Activated CD4-positive, alpha-beta T cell treated with anti-CD3 and anti-CD28 coated beads for 48 hours (primary cell): ENCODE results near the gene SPRR2D.
"Not testable (repeated sequence)": the region's sequence is repeated elsewhere in the genome, so short reads cannot be mapped to it uniquely, and the experiment has no call there.

ENCODE experiments used
- DNase-seq: peaks from one replicate; pipeline ENCODE4 v3.0.0-alpha.2; 2020

The SPRR2D gene

GRCh38 chr1:153040950-153041631 is at the start of gene SPRR2D:
SPRR2D (minus strand) TSS chr1:153041120; CDS start chr1:153040346, 774 bp downstream.
- DNase-seq: no peak

DNA sequence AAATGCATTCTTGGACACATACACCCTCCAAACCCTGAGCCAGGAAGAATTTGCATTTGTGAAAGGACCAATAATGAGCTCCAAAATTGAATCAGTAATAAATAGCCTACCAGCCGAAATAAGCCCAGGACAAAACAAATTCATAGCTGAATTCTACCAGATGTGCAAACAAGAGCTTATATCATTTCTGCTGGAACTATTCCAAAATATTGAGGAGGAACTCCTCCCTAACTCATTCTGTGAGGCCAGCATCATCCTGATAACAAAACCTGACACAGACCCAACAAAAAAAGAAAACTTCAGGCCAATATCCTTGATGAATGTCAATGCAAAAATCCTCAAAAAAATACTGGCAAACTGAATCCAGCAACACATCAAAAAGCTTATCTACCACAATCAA is 46.7 kb upstream of the SPRR2D start:
- no peak for DNase-seq

GRCh38 chr1:153081736-153082135 is 40.8 kb upstream of the SPRR2D start:
- no peak for DNase-seq

DNA sequence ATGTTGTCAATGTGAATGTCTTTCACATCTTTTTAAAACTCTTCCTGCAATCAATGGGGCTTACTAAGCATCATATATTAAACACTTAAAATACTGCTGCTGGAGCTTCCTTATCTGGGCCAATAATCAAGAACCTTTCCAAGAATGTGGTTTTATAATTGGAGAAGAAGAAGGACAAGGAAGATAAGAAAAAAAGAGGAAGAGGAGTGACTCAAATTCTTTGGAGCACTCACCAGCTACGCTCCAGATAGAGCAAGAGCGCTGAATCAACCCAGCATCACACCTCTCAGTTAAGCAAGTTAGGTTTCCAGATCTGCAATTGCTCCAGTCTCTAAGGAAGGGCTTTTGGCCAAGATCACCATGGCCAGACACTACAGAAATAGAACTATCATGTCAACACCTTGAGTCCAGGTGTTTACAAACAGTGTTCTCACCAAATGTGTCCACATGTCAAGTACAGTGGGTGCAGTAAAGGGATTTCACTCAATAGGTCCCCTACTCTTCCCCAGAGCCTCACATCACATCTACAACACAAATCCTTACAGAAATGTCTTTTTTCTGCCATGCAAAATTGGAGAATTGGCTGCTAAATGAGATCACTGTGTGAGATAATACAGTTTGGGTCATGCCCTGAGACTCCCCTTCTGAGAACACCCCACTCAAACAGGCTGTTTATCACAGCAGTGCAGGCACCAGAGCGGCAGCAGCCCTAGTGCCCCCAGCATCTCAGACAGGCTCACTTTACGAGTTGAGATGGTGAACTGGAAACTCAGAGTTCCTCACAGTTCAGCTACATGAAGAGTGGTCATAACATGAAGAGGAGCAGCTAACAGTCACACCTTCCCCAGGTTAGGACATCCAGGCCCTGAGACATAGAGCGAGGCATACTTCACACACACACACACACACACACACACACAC is 32.1 kb upstream of the SPRR2D start:
- no peak for DNase-seq

GRCh38 chr1:153071511-153071910 is 30.6 kb upstream of the SPRR2D start, which contains the start of gene SPRR2B:
SPRR2B (minus strand) TSS chr1:153071611; CDS start chr1:153070839, 772 bp downstream.
- no peak for DNase-seq

- no peak for DNase-seq
Observed at GRCh38 chr1:153070243-153070642, 29.3 kb upstream of the SPRR2D start.

DNA sequence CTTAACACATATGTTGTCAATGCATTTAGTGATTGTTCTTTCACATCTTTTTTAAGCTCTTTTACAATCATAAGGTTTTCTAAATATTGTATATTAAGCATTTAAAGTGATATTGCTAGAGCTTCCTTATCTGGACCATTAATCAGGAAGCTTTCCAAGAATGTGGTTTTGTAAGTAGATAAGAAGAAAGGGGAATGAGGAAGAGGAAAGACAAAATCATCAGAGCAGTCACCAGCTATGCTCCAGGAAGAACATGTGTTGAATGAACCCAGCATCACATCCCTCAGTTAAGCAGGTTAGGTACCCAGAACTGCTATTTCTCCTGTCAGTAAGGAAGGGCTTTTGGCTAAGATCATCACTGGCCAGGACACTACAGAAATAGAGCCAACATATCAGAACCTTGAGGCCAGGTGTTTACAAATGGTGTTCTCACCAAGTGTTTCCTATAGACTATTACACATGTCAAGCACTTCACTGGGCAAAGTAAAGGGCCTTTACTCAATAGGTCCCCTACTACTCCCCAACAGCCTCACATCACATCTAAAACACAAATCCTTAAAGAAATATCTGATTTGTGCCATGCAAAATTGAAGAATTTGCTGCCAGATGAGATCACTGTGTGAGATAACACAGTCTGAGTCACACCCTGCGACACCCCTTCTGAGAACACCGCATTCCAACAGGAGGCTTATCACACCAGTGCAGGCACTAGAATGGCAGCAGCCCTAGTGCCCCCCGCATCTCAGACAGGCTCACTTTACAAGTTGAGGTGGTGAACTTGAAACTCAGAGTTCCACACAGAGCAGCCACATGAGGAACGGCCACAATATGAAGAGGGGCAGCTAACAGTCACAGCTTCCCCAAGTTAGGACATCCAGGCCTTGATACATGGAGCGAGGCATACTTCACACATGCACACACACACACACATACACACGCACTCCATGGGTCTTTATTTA is 18.2 kb upstream of the SPRR2D start:
- DNase-seq: no peak

DNA sequence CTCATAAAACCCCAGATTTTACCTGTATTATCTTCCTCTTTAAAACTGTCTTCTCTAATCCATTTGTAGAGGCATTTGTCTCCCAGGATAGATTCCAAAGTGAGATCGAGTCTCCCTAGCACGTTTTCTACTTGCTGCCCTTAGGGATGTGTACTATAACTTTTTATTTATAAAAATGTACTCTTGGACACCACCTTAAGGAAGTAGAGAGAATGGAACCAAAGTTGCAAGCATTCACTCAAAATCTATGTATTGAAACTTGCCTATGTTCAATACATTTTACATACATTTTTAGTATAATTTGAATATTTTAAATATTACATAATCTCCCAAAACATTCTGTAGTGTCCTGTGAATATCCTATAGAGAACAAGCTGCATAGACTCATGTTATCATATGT is 17.2 kb upstream of the SPRR2D start:
- no peak for DNase-seq

DNA sequence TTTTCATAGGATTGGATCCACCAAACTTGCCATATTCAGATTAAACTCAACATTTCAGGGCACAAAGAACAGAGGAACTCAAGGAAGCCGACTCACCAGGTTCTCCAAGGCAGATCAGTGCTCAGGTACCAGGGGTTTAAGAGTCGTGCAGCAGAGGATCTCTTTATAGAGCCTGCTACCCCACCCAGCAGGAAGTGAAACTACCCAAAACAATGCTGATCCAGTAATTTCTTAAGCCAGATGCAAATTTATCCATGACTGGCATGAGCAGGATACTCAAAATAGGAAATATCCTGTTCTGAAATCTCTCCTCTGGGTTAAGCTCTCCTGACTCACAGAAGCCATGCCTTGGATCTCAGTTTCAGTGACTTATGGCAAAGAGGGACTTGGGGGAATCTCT is 16.5 kb upstream of the SPRR2D start, which contains the start of gene SPRR2A:
Gene SPRR2A (minus strand): TSS at position 138 of the 400 bp plus-strand sequence. CDS start 777 bp downstream, outside the sequence.
- no peak for DNase-seq

DNA sequence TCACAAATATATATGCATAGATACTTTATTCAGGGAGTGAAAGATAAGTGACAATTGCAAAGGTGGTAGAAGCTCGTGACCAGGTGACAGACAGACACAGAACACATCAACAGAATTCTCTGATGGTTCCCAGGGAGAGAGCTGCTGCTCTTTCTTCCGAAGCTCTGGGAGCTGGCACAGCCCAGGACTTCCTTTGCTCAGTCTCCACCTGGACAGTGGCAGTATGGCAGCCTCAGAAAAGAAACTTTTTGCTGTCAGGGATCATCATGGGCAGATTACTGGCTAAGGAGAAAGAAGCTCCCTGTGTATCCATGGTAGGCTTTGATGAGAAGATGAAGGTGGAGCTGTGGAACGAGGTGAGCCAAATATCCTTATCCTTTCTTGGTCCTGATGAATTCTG is 15.2 kb upstream of the SPRR2D start:
- DNase-seq: not testable (repeated sequence)

- no peak for DNase-seq
Observed at GRCh38 chr1:153049211-153049610, 8.3 kb upstream of the SPRR2D start.

- DNase-seq: no peak
Observed at GRCh38 chr1:153035211-153035610, 5.7 kb downstream of the SPRR2D start.

- DNase-seq: no peak
Observed at GRCh38 chr1:153032677-153033308, 8.1 kb downstream of the SPRR2D start.

DNA sequence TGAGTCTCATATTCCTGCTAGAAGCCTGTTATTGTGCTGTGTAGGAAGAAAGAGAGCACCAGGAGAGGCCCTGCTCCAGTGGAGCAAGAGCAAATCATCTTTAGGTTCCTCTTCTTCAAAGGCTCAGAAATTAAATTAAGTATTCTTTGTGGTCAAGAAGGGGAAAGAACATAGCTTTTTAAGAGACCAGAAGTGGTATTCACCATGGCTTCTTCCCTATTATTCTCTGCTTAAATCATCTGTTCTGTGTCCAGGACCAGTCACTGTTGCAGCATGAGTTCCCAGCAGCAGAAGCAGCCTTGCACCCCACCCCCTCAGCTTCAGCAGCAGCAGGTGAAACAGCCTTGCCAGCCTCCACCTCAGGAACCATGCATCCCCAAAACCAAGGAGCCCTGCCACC is 8.8 kb downstream of the SPRR2D start:
- no peak for DNase-seq

GRCh38 chr1:153030895-153031294 is 10.0 kb downstream of the SPRR2D start, which contains the start of gene SPRR1B:
SPRR1B (plus strand) TSS chr1:153031203; CDS start chr1:153032346, 1,143 bp downstream.
- no peak for DNase-seq

DNA sequence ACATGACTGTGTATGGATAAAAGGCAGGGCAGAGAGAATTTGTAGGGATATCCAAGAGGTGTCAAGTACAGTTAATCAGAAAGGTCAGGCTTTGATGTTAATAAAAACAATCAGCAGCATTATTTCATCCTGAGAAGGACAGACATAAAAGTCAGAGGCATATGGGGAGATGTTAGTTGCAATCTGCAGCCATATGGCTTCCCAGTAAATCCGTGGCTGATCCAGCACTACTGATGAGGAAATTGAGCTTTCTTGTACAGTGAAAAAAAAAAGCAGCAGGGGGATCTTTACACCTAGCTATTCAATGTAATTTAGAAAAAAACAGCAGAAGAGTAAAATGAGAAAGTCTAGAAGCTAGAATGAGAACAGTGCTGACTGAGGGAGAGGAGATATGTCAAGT is 12.2 kb downstream of the SPRR2D start:
- DNase-seq: no peak

DNA sequence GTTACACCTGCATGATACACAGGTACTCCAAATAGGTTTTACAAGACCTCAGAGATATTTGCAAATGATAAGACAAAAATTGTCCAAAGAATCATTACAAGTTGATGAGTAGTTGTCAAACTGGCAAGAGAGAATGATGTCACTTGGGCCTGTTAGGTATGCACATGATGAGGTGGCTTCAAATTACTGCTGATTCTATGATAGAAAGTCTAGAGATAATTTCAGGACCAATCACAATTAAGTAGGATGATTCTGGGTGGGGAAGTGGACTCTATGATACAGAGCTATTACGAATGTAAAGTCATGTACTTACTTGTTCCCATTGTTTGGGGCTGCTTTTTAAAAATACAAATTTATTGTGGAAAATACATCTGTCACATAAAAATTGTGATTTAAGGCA is 15.1 kb downstream of the SPRR2D start:
- DNase-seq: no peak

- DNase-seq: no peak
Observed at GRCh38 chr1:153024413-153024812, 16.5 kb downstream of the SPRR2D start.

DNA sequence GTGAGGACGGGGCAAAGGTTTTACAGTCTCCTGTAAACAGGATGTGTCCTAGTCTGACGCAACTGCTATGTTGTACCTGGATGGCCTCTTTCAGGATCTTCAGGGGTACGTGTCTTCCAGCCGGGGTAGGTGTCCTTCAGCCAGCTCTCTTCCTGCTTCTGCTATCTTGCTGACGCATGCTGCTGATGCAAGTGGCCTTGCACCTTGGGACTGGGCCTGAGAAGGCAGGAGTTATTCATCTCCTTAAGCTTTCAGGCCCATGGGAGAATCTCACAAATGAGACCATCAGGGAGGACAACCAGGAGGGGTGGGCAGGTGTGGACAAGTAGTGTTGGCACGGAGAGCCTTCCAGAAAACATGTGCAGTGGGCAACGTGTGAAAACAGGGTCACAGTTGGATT is 17.8 kb downstream of the SPRR2D start:
- no peak for DNase-seq

DNA sequence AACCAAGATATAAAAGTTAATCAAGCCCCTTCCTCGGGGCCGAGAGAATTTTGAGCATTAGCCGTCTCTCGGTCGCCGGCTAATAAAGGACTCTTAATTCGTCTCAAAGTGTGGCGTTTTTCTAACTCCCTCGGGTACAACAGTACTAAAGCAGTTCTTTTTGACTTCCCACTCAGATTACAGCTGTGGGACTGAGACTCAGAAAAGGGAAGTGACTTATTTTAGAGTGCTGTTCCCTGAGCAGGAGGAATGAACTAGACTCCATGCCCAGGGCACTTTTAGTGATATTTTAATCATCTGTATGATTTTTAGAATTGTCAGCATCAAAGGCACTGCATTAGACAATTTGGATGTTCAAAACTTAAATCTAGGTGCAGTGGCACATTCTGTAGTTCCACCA is 18.6 kb downstream of the SPRR2D start:
- not testable (repeated sequence) for DNase-seq

DNA sequence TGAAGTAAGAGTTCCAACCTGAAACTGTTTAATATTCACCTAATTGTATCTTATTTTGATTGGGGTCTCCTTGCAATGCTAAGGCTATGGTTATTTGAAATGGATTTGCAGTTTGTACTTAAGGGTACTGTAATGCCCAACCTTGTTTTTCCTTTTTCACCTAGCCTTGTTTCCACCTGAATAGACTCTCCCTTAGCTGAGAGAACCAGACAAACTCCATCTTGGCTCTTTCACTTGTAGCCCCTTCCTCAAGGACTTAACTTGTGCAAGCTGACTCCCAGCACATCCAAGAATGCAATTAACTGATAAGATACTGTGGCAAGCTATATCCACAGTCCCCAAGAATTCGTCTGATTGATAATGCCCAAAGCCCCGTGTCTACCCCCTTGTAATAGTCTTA is 19.1 kb downstream of the SPRR2D start:
- not testable (repeated sequence) for DNase-seq

DNA sequence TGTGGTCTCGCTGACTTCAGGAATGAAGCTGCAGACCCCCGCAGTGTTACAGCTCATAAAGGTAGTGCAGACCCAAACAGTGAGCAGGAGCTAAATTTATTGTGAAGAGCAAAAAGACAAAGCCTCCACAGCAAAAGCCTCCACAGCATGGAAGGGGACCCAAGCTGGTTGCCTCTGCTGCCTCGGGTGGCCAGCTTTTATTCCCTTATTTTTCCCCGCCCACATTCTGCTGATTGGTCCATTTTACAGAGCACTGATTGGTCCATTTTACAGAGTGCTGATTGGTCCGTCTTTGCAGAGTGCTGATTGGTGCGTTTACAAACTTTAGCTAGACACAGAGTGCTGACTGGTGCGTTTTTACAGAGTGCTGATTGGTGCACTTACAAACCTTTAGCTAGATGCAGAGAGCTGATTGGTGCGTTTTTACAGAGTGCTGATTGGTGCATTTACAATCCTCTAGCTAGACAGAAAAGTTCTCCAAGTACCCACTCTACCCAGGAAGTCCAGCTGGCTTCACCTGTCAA is 29.6 kb downstream of the SPRR2D start:
- not testable (repeated sequence) for DNase-seq
